Activated CD4-positive, alpha-beta T cell treated with anti-CD3 and anti-CD28 coated beads, Interleukin-10, Interleukin-2, amounts not matched to agents 100 ng/mL and 50 ng/mL, durations not matched to agents 16 hours and 8 hours (primary cell): ENCODE data around the gene SMG1.
"Not testable (repeated sequence)": the region's sequence is repeated elsewhere in the genome, so short reads cannot be mapped to it uniquely, and the experiment has no call there.

Experiments used
- DNase-seq: peaks from one replicate; pipeline ENCODE4 v3.0.0-alpha.2; 2020

Gene SMG1

DNA sequence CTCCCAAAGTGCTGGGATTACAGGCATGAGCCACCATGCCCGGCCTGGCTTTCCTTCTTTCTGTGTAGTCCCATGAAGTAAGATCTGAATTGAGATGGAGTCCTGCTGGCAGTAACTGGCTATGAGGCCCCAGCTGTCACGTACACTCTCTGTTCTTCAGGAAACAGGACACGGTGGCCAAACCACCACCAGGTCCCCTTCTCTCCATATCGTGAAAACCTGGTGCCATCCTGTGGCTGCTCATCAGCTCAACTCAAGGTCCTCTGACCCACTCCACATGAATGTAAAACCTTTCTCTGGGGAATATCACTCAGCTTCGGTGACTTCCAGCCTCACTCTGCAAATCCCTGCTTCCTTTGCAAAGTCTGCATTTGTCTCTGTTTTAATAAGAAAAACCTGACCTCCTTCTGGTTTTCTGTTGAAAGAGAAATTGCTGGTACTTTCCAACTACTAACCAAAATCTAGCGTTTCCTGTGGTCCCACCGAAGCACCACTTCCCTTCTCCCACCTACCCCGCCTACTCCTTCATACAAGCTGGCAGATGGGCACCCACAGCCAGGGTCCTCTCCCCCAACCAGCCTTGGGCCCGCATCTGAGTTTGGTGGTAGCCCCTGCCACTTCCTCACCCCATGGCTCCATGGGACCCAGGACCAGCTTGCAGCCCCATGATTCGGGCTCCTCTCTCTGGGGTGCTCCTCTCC, 168.1 kb downstream of the SMG1 start:
- not testable (repeated sequence) for DNase-seq

DNA sequence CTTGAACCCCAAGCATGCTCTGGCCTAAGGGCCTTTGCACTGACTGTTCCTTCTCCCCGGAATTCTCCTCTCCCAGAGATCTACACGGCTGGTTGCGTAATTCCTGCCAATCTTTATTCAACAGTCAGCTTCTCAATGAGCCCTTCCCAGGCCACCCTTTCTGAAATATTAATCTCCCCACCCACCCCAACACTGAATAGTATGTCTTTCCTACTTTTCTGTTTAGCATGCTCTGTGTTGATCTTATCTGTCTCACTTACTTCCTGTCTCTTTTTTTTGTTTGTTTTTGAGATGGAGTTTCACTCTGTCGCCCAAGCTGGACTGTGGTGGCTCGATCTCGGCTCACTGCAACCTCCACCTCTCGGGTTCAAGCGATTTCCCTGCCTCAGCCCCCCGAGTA, 169.6 kb downstream of the SMG1 start:
- not testable (repeated sequence) for DNase-seq
